SIG-M5 treated with dmso at 0.1 percent for 504 hours (cell line): ENCODE data around the gene MICB.

Experiments
- DNase-seq: peaks from one replicate; lab custom pipeline; 2025; ENCODE audit not compliant: unreplicated experiment; lab: John Stamatoyannopoulos, UW

Gene MICB

GRCh38 chr6:31535538-31536324 is 37.8 kb downstream of the MICB start:
- DNase-seq = no peak

- DNase-seq = no peak
These were observed 41.0 kb downstream of the MICB start for GRCh38 chr6:31538805-31539400.

GRCh38 chr6:31540640-31541039 is 42.7 kb downstream of the MICB start:
- DNase-seq = no peak

- DNase-seq = peak; percentile 77
These were observed 43.2 kb downstream of the MICB start for GRCh38 chr6:31541059-31541657.

- peak; percentile 96 for DNase-seq
These were observed 43.9 kb downstream of the MICB start, which contains the start of gene DDX39B for GRCh38 chr6:31541658-31542521. DDX39B (minus strand) TSS chr6:31542003; CDS start chr6:31540532, 1,471 bp downstream.

- no peak for DNase-seq
These were observed 45.7 kb downstream of the MICB start for GRCh38 chr6:31543639-31544038.

GRCh38 chr6:31544676-31545075 is 46.7 kb downstream of the MICB start:
- no peak for DNase-seq

GRCh38 chr6:31545291-31545690 is 47.3 kb downstream of the MICB start:
- DNase-seq = no peak

- peak; percentile 93 for DNase-seq
These were observed 48.5 kb downstream of the MICB start, which contains the start of gene ATP6V1G2 for GRCh38 chr6:31546339-31546957. ATP6V1G2 (minus strand) TSS chr6:31546608; CDS start chr6:31546559, 49 bp downstream.

GRCh38 chr6:31546958-31547726 is 49.2 kb downstream of the MICB start, which contains the start of gene NFKBIL1:
NFKBIL1 (plus strand) TSS chr6:31547608; CDS start chr6:31547695, 87 bp downstream.
- DNase-seq = peak; percentile 99

GRCh38 chr6:31547727-31548543 is 50.0 kb downstream of the MICB start:
- DNase-seq = no peak

- no peak for DNase-seq
These were observed 50.6 kb downstream of the MICB start for GRCh38 chr6:31548544-31548873.

- peak; percentile 82 for DNase-seq
These were observed 53.4 kb downstream of the MICB start for GRCh38 chr6:31551371-31551770.

GRCh38 chr6:31556307-31556706 is 58.4 kb downstream of the MICB start:
- no peak for DNase-seq

GRCh38 chr6:31557443-31558317 is 59.7 kb downstream of the MICB start:
- no peak for DNase-seq

- no peak for DNase-seq
These were observed 60.3 kb downstream of the MICB start for GRCh38 chr6:31558318-31558625.

GRCh38 chr6:31558631-31559500 is 60.9 kb downstream of the MICB start:
- peak; percentile 100 for DNase-seq
